ENCODE results near the gene ARID1A. TPM values are rescaled to one million over a fixed set of nuclear protein-coding genes. Genes with fewer than 3 reads are reported as not detected.

Gene ARID1A
- total RNA-seq, 1 donor from 2014 or later = 64.3 TPM

DNA sequence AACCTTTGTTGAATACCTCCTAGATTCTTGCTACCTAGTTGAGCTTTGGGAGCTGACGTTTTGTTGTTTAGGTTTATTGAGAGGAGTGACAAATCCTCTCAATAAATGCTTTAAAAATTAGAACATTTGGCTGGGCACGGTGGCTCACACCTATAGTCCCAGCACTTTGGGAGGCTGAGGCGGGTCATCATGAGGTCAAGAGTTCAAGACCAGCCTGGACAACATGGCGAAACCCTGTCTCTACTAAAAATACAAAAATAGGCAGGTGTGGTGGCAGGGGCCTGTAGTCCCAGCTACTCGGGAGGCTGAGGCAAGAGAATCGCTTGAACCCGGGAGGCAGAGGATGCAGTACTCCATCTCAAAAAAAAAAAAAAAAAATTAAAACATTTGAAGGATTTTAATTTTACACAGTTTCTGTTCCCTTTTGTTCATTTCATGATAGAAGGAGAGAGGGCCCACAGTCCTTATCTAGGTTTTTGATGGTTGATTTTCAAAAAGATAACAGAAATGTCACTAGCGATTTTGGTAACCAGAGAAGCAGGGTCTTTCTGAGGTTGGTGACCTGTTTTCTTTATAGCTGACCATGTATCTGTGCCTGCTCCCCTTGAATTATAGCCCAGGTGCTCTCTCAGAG is 47.7 kb downstream of the ARID1A start:
- peak overlapping the region; percentile 38 for H3K27ac ChIP-seq
- ATAC-seq (no peak), DNase-seq (no peak)
- peaks cover 50% of the 10 kb centered on the region for H3K4me1 ChIP-seq
- H3K36me3 ChIP-seq = peaks cover 60% of the 10 kb centered on the region
- no peaks in the 10 kb centered on the region for H3K9me3 ChIP-seq
- TF ChIP-seq, protein P1, sequence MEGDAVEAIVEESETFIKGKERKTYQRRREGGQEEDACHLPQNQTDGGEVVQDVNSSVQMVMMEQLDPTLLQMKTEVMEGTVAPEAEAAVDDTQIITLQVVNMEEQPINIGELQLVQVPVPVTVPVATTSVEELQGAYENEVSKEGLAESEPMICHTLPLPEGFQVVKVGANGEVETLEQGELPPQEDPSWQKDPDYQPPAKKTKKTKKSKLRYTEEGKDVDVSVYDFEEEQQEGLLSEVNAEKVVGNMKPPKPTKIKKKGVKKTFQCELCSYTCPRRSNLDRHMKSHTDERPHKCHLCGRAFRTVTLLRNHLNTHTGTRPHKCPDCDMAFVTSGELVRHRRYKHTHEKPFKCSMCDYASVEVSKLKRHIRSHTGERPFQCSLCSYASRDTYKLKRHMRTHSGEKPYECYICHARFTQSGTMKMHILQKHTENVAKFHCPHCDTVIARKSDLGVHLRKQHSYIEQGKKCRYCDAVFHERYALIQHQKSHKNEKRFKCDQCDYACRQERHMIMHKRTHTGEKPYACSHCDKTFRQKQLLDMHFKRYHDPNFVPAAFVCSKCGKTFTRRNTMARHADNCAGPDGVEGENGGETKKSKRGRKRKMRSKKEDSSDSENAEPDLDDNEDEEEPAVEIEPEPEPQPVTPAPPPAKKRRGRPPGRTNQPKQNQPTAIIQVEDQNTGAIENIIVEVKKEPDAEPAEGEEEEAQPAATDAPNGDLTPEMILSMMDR (IDR thresholded peaks at IDR 0.05) = no peak
- H3K27me3 ChIP-seq = no peaks in the 10 kb centered on the region
- intact Hi-C loops (cut with DNase I) = no loop called here
- H3K4me3 ChIP-seq = no peak overlapping the region

DNA sequence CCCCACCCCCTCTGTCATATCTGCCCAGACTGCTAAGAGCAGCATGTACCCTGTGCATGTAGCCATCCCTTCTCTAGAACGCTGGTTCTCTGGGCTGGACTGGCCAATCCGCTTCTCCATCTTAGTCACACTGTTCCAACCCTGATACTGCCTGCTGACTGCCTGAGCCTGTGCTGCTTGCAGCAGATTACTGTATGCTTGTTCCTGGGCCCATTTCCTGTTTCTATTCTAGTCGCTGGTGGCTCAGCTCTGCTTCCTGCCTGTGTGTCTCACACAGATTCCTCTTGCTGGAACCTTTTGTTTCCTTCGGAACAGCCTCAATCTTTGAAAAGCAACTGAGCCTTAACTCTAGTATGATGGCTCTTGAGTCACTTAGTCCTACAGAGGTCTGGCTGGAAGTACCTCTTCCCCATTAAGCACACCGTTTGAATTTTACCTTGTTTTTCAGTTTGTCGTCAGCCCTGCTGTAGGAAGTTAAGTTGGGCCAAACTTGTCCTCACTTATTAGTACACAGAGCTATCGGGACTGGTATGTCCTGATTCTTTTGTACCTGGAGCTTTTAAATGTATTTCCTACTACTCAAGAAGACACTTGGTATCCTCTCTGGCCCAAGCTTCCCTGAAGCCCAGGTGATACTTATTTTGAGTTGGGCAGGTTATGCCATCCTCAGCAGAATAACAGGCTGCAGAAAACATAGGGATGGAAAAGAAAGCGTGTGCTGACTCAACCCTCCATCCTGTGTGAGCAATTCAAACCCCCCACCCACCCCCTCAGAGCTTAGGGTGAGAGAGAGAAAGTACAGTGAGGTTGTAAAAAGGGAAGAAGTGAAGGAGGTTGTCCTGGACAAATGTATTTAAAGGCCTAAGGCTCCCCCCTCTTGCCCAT is 48.5 kb downstream of the ARID1A start:
- TF ChIP-seq, protein P1 (IDR thresholded peaks at IDR 0.05) = no peak
- DNase-seq (peak; percentile 74), ATAC-seq (peak; percentile 98)
- Histone ChIP-seq H3K9me3 (no peaks in the 10 kb centered on the region), H3K27ac (peak overlapping the region; percentile 78), H3K4me1 (peaks cover 50% of the 10 kb centered on the region), H3K27me3 (no peaks in the 10 kb centered on the region), H3K4me3 (peak overlapping the region; percentile 11), H3K36me3 (peaks cover 57% of the 10 kb centered on the region)
- intact Hi-C loops (cut with DNase I) = no loop called here

DNA sequence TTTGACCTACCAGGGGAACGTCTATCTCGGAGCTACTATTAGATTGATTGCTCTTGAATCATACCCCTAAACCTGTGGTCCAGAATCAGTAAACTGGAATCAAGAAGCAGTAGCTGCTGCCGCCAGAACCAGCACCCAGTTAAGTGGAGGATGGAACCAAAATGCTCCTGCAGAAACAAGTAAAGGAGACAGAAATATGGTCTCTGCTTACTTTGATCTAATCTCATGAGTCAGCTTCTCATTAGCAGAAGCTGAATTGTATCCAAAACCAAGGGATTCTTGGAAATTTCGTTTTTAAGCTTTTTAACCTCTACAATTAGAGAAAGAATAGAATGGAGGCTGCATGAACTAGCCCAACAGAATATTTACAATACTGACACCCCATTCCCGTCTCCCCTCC is 49.4 kb downstream of the ARID1A start:
- Histone ChIP-seq H3K27ac (peak overlapping the region; percentile 78), H3K27me3 (no peaks in the 10 kb centered on the region), H3K9me3 (no peaks in the 10 kb centered on the region), H3K4me3 (no peak overlapping the region), H3K36me3 (peaks cover 51% of the 10 kb centered on the region), H3K4me1 (peaks cover 50% of the 10 kb centered on the region)
- intact Hi-C loops (cut with DNase I) = no loop called here
- ATAC-seq (no peak), DNase-seq (no peak)
- TF ChIP-seq, protein P1 (IDR thresholded peaks at IDR 0.05) = no peak

DNA sequence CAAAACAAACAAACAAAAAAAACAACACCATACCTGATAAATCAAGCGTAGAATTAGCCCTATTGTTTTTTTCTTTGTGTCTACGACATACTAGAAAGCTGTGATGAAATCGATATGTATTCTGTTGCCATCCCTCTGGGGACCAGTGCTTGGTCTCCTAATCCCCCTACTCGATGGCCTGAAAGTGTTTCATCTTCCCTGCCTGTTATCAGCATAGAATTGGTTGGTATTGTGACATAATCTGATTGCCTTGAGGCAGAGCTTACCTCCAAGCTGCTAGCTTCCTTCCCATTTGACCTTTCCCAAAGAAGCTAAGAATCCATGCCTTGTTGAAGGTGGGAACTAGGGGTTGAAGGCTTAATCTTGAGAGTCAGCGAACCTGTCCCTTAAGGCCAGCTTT is 51.2 kb downstream of the ARID1A start:
- ATAC-seq (no peak), DNase-seq (no peak)
- Histone ChIP-seq H3K9me3 (no peaks in the 10 kb centered on the region), H3K4me3 (no peak overlapping the region), H3K4me1 (peaks cover 53% of the 10 kb centered on the region), H3K27ac (no peak overlapping the region), H3K36me3 (peaks cover 55% of the 10 kb centered on the region), H3K27me3 (no peaks in the 10 kb centered on the region)
- intact Hi-C loops (cut with DNase I) = no loop called here
- TF ChIP-seq, protein P1 (IDR thresholded peaks at IDR 0.05) = no peak

DNA sequence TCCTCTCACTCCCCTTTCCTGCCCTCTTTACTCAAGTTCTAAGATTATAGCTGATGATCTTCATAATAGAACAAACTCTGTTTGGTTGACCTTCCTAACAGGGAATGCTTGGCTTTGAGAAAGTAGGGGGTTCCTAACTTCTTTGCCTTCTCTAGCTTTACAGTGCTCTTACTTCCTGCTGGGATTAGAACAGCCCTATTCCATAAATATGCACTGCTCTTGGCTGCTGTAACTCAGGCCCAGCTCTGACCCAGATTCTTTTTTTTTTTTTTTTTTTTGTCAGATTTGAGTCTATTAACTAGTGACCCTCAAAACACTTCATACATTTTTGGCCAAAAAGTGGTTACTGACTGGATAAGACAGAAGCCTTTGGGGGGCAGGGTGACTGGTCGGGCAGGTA is 52.5 kb downstream of the ARID1A start:
- peak overlapping the region; percentile 6 for H3K27ac ChIP-seq
- no peaks in the 10 kb centered on the region for H3K27me3 ChIP-seq
- no peak overlapping the region for H3K4me3 ChIP-seq
- peaks cover 60% of the 10 kb centered on the region for H3K4me1 ChIP-seq
- H3K36me3 ChIP-seq = peaks cover 52% of the 10 kb centered on the region
- intact Hi-C loops (cut with DNase I) = no loop called here
- no peak for ATAC-seq
- DNase-seq = no peak
- no peaks in the 10 kb centered on the region for H3K9me3 ChIP-seq
- TF ChIP-seq, protein P1 (IDR thresholded peaks at IDR 0.05) = no peak

Data from upper lobe of right lung (tissue), 1 donor.